HL-60 (cell line): ENCODE data around the gene KLF16.
A peak's percentile ranks its signal among the peaks of the same experiment; 100 is the strongest.

Experiments used
- DNase-seq, 2 experiments: peaks; one replicate each; pipeline ENCODE4 v3.0.0-alpha.2; 2010 to 2020; ENCODE audit warnings: low read depth in 1 of 2, low spot score in 1 of 2
- H3K27ac ChIP-seq: fragments of 250-450 bp; sonication (Bioruptor Pico); replicated peaks from 2 replicates; pipeline ENCODE4 v1.5.1; 2020; ENCODE audit warnings: mild to moderate bottlenecking, moderate library complexity
- H3K27me3 ChIP-seq: fragments of 250-450 bp; sonication (Bioruptor Pico); 2 replicates; pipeline ENCODE4 v1.5.1; 2021; ENCODE audit warnings: mild to moderate bottlenecking, moderate library complexity; ENCODE audit not compliant: insufficient read depth, poor library complexity, severe bottlenecking
- H3K4me3 ChIP-seq: replicated peaks from 2 replicates; pipeline ENCODE4 v1.5.1; 2011; ENCODE audit warnings: mild to moderate bottlenecking, control low read depth, low read length; ENCODE audit not compliant: insufficient read depth
- CTCF ChIP-seq: IDR thresholded peaks from one replicate; pipeline ENCODE4 v1.5.1; 2011; ENCODE audit warnings: low read length, control low read depth, inconsistent platforms; ENCODE audit not compliant: insufficient read depth
- GABPA ChIP-seq: IDR thresholded peaks from 2 replicates; pipeline ENCODE4 v1.6.1; 2012; ENCODE audit warnings: low read depth
- POLR2AphosphoS5 ChIP-seq: IDR thresholded peaks from 2 replicates; pipeline ENCODE4 v1.6.1; 2012; ENCODE audit warnings: low read depth
- REST ChIP-seq: IDR thresholded peaks from 2 replicates; pipeline ENCODE4 v1.6.1; 2012; ENCODE audit warnings: low read depth; ENCODE audit not compliant: insufficient replicate concordance
- SPI1 ChIP-seq: IDR thresholded peaks from 2 replicates; pipeline ENCODE4 v1.6.1; 2012; ENCODE audit warnings: low read depth, mild to moderate bottlenecking, borderline replicate concordance

KLF16 gene

DNA sequence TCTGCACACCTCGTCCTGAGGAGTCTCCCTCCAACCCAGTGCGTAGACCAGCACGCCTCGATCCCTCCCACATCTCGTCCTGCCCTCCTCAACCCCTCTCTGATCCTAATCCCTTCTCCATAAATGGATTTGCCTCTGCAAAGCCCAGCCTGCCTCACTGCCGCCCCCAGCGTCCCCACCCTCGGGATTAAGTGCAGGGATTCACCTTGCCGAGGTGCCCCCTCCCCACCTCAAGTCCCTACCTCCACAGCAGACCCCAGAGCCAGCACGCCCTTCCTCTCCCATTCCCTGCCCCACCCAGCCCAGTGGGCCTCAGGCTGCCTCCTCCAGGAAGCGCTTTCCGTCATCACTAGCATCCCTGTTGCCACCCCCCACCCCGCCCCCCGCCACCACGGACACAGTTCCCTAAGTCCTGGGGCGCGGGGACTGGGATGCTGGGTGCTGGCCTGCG, 4.0 kb downstream of the KLF16 start:
- peak overlapping the region; percentile 90; the same call in 1 of the 2 replicates for H3K4me3 ChIP-seq
- H3K27ac ChIP-seq: peak overlapping the region; percentile 99
- no peaks in the 10 kb centered on the region for H3K27me3 ChIP-seq
- TF ChIP-seq SPI1 (no peak), REST (no peak), POLR2AphosphoS5 (no peak), CTCF (no peak), GABPA (no peak)
- DNase-seq: no peak

- no peak for DNase-seq
- TF ChIP-seq REST: no peak
- TF ChIP-seq GABPA: no peak
- no peak for TF ChIP-seq POLR2AphosphoS5
- H3K4me3 ChIP-seq: no peak overlapping the region; the same call in 1 of the 2 replicates
- peak overlapping the region; percentile 99 for H3K27ac ChIP-seq
- no peaks in the 10 kb centered on the region for H3K27me3 ChIP-seq
Observed at GRCh38 chr19:1858412-1859081, 4.8 kb downstream of the KLF16 start.

GRCh38 chr19:1857648-1858326, 5.6 kb downstream of the KLF16 start:
- peak overlapping the region; percentile 41 for H3K4me3 ChIP-seq
- TF ChIP-seq POLR2AphosphoS5 (no peak), GABPA (no peak), CTCF (no peak), SPI1 (peak; percentile 90), REST (no peak)
- peak; percentile 80 to 89 for DNase-seq
- no peaks in the 10 kb centered on the region for H3K27me3 ChIP-seq
- peak overlapping the region; percentile 99 for H3K27ac ChIP-seq
